ENCODE results near the gene CMTM8.

DNA sequence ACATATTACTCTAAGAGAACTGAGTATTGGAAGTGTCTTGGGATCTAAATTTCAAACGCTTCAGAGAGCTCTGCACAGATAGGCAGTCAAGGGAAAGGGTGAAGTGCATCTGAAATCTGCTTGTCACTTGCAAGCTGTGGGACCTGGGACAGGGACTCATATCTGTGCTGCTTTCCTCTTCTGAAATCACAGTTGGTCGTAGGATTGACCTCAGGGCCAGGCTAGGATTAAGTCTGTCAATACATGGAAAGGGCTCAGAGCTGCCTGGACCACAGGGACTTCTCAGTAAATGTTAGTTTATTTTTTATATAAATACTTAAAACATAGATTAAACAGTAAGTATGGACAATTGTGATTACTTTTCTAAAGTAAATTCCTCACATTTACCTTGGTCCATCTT lies 78.5 kb downstream of the CMTM8 start:
- TF ChIP-seq, protein P1, sequence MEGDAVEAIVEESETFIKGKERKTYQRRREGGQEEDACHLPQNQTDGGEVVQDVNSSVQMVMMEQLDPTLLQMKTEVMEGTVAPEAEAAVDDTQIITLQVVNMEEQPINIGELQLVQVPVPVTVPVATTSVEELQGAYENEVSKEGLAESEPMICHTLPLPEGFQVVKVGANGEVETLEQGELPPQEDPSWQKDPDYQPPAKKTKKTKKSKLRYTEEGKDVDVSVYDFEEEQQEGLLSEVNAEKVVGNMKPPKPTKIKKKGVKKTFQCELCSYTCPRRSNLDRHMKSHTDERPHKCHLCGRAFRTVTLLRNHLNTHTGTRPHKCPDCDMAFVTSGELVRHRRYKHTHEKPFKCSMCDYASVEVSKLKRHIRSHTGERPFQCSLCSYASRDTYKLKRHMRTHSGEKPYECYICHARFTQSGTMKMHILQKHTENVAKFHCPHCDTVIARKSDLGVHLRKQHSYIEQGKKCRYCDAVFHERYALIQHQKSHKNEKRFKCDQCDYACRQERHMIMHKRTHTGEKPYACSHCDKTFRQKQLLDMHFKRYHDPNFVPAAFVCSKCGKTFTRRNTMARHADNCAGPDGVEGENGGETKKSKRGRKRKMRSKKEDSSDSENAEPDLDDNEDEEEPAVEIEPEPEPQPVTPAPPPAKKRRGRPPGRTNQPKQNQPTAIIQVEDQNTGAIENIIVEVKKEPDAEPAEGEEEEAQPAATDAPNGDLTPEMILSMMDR (IDR thresholded peaks at IDR 0.05), result no peak
- TF ChIP-seq POLR2A (IDR thresholded peaks at IDR 0.05), result no peak
- no peak for TF ChIP-seq EP300 (IDR thresholded peaks at IDR 0.05)
- no peak for TF ChIP-seq POLR2AphosphoS5 (IDR thresholded peaks at IDR 0.05)
